K562 (cell line): ENCODE data around the gene EIF5. TPM values are rescaled to one million over a fixed set of nuclear protein-coding genes. Genes with fewer than 3 reads are reported as not detected.
A peak's percentile ranks its signal among the peaks of the same experiment; 100 is the strongest.

Experiments used
- BCOR ChIP-seq: fragments of 450-650 bp; IDR thresholded peaks from 2 replicates; pipeline ENCODE4 v1.6.1; 2016
- BRCA1 ChIP-seq, 2 experiments: fragments of 450-650 bp in 1 of 2; sonication (generic) in 1 of 2; formaldehyde crosslinking in 1 of 2; IDR thresholded peaks; 2 replicates each; pipeline versions ENCODE4 v1.5.0 to v1.6.1; 2017 to 2020; ENCODE audit warnings: mild to moderate bottlenecking in 1 of 2, missing genetic modification reagents in 1 of 2
- CTCF ChIP-seq, 3 experiments: IDR thresholded peaks in 2 of 3; conservative IDR thresholded peaks in 1 of 3; 2 replicates each; pipeline ENCODE4 v1.5.1; 2011 to 2012; ENCODE audit warnings: low read length in 3 of 3, mild to moderate bottlenecking in 3 of 3, control low read depth in 2 of 3, improper control_type of control experiment in 1 of 3, inconsistent platforms in 1 of 3, low read depth in 1 of 3, mixed read lengths in 1 of 3, moderate library complexity in 1 of 3; ENCODE audit not compliant: insufficient read depth in 2 of 3
- HES1 ChIP-seq: fragments of 450-650 bp; IDR thresholded peaks from 2 replicates; pipeline ENCODE4 v1.6.1; 2016; ENCODE audit warnings: low read depth, mild to moderate bottlenecking, moderate library complexity
- MYBL2 ChIP-seq, 2 experiments: fragments of 450-650 bp in 1 of 2; sonication (generic) in 1 of 2; formaldehyde crosslinking in 1 of 2; IDR thresholded peaks; 2 replicates each; pipeline versions ENCODE4 v1.6.1 to v1.8.1; 2017 to 2022; ENCODE audit warnings: borderline replicate concordance in 1 of 2, inconsistent platforms in 1 of 2, low read depth in 1 of 2, mild to moderate bottlenecking in 1 of 2, missing genetic modification reagents in 1 of 2, moderate library complexity in 1 of 2
- NFATC3 ChIP-seq: fragments of 450-650 bp; IDR thresholded peaks from 2 replicates; pipeline ENCODE4 v1.6.1; 2017; ENCODE audit warnings: mild to moderate bottlenecking
- NR3C1 ChIP-seq: sonication (generic); formaldehyde crosslinking; IDR thresholded peaks from 2 replicates; pipeline ENCODE4 v1.8.1; 2022; ENCODE audit warnings: missing genetic modification reagents
- POLR2AphosphoS2 ChIP-seq: IDR thresholded peaks from 2 replicates; pipeline ENCODE4 v1.6.1; 2012; ENCODE audit warnings: low read length, improper control_type of control experiment
- RAD21 ChIP-seq, 2 experiments: fragments of 250-450 bp in 1 of 2; fragments of 450-650 bp in 1 of 2; sonication (Bioruptor Pico) in 1 of 2; formaldehyde crosslinking in 1 of 2; IDR thresholded peaks in 1 of 2; conservative IDR thresholded peaks in 1 of 2; 2 replicates each; pipeline versions ENCODE4 v1.4.0 to v1.8.0; 2020 to 2022; ENCODE audit warnings: mild to moderate bottlenecking in 2 of 2, moderate library complexity in 1 of 2
- RBM25 ChIP-seq: fragments of 200-400 bp; formaldehyde crosslinking; IDR thresholded peaks from 2 replicates; pipeline ENCODE4 v1.6.1; 2018; ENCODE audit warnings: low read length, low read depth, moderate library complexity; ENCODE audit not compliant: severe bottlenecking
- SAFB2 ChIP-seq: fragments of 200-400 bp; formaldehyde crosslinking; IDR thresholded peaks from 2 replicates; pipeline ENCODE4 v1.6.1; 2018; ENCODE audit warnings: borderline replicate concordance, low read length, low read depth, moderate library complexity; ENCODE audit not compliant: severe bottlenecking
- STAG1 ChIP-seq: sonication (generic); formaldehyde crosslinking; IDR thresholded peaks from 2 replicates; pipeline ENCODE4 v1.5.0; 2020; ENCODE audit warnings: missing genetic modification reagents, borderline replicate concordance
- TOE1 ChIP-seq, 2 experiments: fragments of 450-650 bp in 1 of 2; sonication (generic) in 1 of 2; formaldehyde crosslinking in 1 of 2; IDR thresholded peaks; 2 replicates each; pipeline versions ENCODE4 v1.7.1 to v1.8.0; 2016 to 2022; ENCODE audit warnings: borderline replicate concordance in 2 of 2, mild to moderate bottlenecking in 2 of 2, antibody characterized with exemption in 1 of 2, inconsistent platforms in 1 of 2, low read depth in 1 of 2, missing genetic modification reagents in 1 of 2, moderate library complexity in 1 of 2
- ZC3H11A ChIP-seq: IDR thresholded peaks from 2 replicates; pipeline ENCODE4 v1.6.1; 2012; ENCODE audit warnings: low read depth, low read length, improper control_type of control experiment
- ZNF146 ChIP-seq: IDR thresholded peaks from one replicate; pipeline ENCODE4 v1.6.1; 2018; ENCODE audit warnings: missing compliant biosample characterization; ENCODE audit not compliant: unreplicated experiment
- ZNF263 ChIP-seq: sonication (generic); formaldehyde crosslinking; IDR thresholded peaks from 2 replicates; pipeline ENCODE4 v1.8.0; 2022; ENCODE audit warnings: mild to moderate bottlenecking, missing genetic modification reagents, borderline replicate concordance
- ZNF766 ChIP-seq: fragments of 200-800 bp; sonication (Bioruptor generic); conservative IDR thresholded peaks from 2 replicates; pipeline ENCODE4 v1.6.1; 2016; ENCODE audit warnings: missing genetic modification characterization, missing compliant biosample characterization
- polyA plus RNA-seq, 8 experiments: library from polyadenylated mRNA; depleted of rRNA in 4 of 8; stranded (reverse) in 5 of 8; unstranded in 3 of 8; fragments of >200 nt; fragmentation: Nextera tagmentation in 2 of 8; fragmentation: Illumina TruSeq in 1 of 8; extraction: Ambion mirVana in 2 of 8; extraction: Trizol in 1 of 8; gene quantifications; 2 replicates each; pipeline versions ENCODE4 v1.2.1 to v1.2.3, GENCODE V29; 2011 to 2014; ENCODE audit warnings: inconsistent platforms in 1 of 8, missing spikeins in 1 of 8
- total RNA-seq, 7 experiments: library from RNA; depleted of rRNA in 6 of 7; stranded (reverse); fragments of >200 nt in 6 of 7; fragmentation: Illumina TruSeq in 2 of 7; extraction: Trizol in 2 of 7; gene quantifications; 2 replicates each; pipeline versions ENCODE4 v1.2.1 to v1.2.3, GENCODE V29; 2011 to 2021; ENCODE audit warnings: low replicate concordance in 1 of 7

Gene EIF5
- total and polyA plus RNA-seq, 9 of the 15 experiments (the other 6 are each of a cell fraction or from before 2014, with no cell fraction given) = 92.7 to 442 (median 190) TPM

DNA sequence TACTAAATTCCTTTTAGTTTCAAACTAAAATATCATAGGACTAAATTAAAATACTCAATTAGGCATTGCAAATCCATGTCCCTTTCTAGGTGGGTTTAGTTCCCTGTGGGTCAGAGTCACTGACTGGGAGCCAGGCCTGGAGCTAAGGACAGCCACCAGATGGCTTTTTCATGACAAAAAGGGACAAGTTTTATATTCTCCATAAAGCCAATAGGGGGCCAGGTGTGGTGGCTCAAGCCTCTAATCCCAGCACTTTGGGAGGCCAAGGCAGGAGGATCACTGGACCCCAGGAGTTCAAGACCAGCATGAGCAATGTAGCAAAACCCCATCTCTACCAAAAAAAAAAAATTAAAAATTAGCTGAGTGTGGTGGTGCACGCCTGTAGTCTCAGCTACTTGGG is 35.4 kb upstream of the EIF5 start (continued):
- TF ChIP-seq HES1 = no peak
- TF ChIP-seq ZC3H11A = no peak
- TF ChIP-seq BCOR = peak; percentile 62
- TF ChIP-seq TOE1 (IDR thresholded peaks at IDR 0.05; ENCODE audit: borderline replicate concordance) = no peak
- TF ChIP-seq TOE1 (CRISPR knock-in tag; IDR thresholded peaks at IDR 0.05; ENCODE audit: borderline replicate concordance, low read depth) = no peak
- no peak for TF ChIP-seq ZNF146 (CRISPR knock-in tag)
- TF ChIP-seq ZNF766 (CRISPR knock-in tag) = no peak
- no peak for TF ChIP-seq MYBL2 (IDR thresholded peaks at IDR 0.05; ENCODE audit: low read depth)
- no peak for TF ChIP-seq MYBL2 (CRISPR knock-in tag; IDR thresholded peaks at IDR 0.05; ENCODE audit: borderline replicate concordance)
- no peak for TF ChIP-seq POLR2AphosphoS2
- no peak for TF ChIP-seq STAG1 (CRISPR knock-in tag)
- TF ChIP-seq ZNF263 (CRISPR knock-in tag) = no peak
- no peak for TF ChIP-seq SAFB2
- peak in 1 of 2 experiments; percentile 20; a peak in 1 of 4 replicates for TF ChIP-seq RAD21 (CRISPR knock-in tag; conservative IDR thresholded peaks at IDR 0.05 in 1 of 2, IDR thresholded peaks at IDR 0.05 in 1 of 2)
- TF ChIP-seq NFATC3 = no peak
- no peak for TF ChIP-seq BRCA1 (IDR thresholded peaks at IDR 0.05)
- TF ChIP-seq BRCA1 (CRISPR knock-in tag; IDR thresholded peaks at IDR 0.05) = no peak
- TF ChIP-seq RBM25 = no peak
- peak; percentile 27 to 77 (median 48); a peak in 4 of 6 replicates for TF ChIP-seq CTCF (IDR thresholded peaks at IDR 0.05 in 2 of 3, conservative IDR thresholded peaks at IDR 0.05 in 1 of 3; ENCODE audit: insufficient read depth in 2 of 3, low read depth in 1 of 3, low read length in 3 of 3)
- TF ChIP-seq NR3C1 = no peak
- TF ChIP-seq, all 486 proteins: peak for 4
